ENCODE results near the gene ATG9B.
A peak's percentile ranks its signal among the peaks of the same experiment; 100 is the strongest.
"Not testable (repeated sequence)": the region's sequence is repeated elsewhere in the genome, so short reads cannot be mapped to it uniquely, and the experiment has no call there.

Gene ATG9B

GRCh38 chr7:151035902-151036301 is 11.6 kb upstream of the ATG9B start:
- DNase-seq, result no peak

GRCh38 chr7:151035026-151035717 is 10.9 kb upstream of the ATG9B start:
- no peak for DNase-seq

- DNase-seq, result no peak
Measured at GRCh38 chr7:151034312-151035025, 10.2 kb upstream of the ATG9B start.

- no peak for DNase-seq
Measured at GRCh38 chr7:151033864-151034249, 9.6 kb upstream of the ATG9B start.

- no peak for DNase-seq
Measured at GRCh38 chr7:151032936-151033863, 8.9 kb upstream of the ATG9B start.

- no peak for DNase-seq
Measured at GRCh38 chr7:151031011-151031410, 6.7 kb upstream of the ATG9B start.

GRCh38 chr7:151028948-151029501 is 4.7 kb upstream of the ATG9B start:
- no peak for DNase-seq

GRCh38 chr7:151028131-151028947 is 4.0 kb upstream of the ATG9B start, which contains the start of gene ABCB8:
TSS of gene ABCB8 (plus strand) at chr7:151028450. CDS start at chr7:151028516, 66 bp downstream.
- peak; percentile 99 for DNase-seq

- not testable (repeated sequence) for DNase-seq
Measured at GRCh38 chr7:151027728-151028130, 3.4 kb upstream of the ATG9B start.

- not testable (repeated sequence) for DNase-seq
Measured at GRCh38 chr7:151026771-151027727, 2.8 kb upstream of the ATG9B start.

GRCh38 chr7:151025924-151026671 is 1.8 kb upstream of the ATG9B start:
- DNase-seq, result no peak

- no peak for DNase-seq
Measured at GRCh38 chr7:151023232-151023631, 1.1 kb downstream of the ATG9B start.

GRCh38 chr7:151020231-151020630 is 4.1 kb downstream of the ATG9B start:
- no peak for DNase-seq

- DNase-seq, result no peak
Measured at GRCh38 chr7:151019130-151019447, 5.2 kb downstream of the ATG9B start.

- no peak for DNase-seq
Measured at GRCh38 chr7:151018421-151019129, 5.7 kb downstream of the ATG9B start.

- DNase-seq, result peak; percentile 40
Measured at GRCh38 chr7:151017953-151018420, 6.3 kb downstream of the ATG9B start.

GRCh38 chr7:151017370-151017952 is 6.8 kb downstream of the ATG9B start:
- DNase-seq, result no peak

- no peak for DNase-seq
Measured at GRCh38 chr7:151016942-151017341, 7.4 kb downstream of the ATG9B start.

GRCh38 chr7:151016505-151016904 is 7.8 kb downstream of the ATG9B start:
- no peak for DNase-seq

All from kidney glomerular epithelial cell (primary cell).